Chondrocyte (in vitro differentiated cells): ENCODE results near the gene MMP8. TPM values are rescaled to one million over a fixed set of nuclear protein-coding genes. Genes with fewer than 3 reads are reported as not detected.

ENCODE experiments used
- DNase-seq: peaks from one replicate; pipeline ENCODE4 v3.0.0; 2021; ENCODE audit warnings: mixed read lengths, low spot score
- H3K27ac Mint-ChIP-seq: one replicate; pipeline ENCODE4 v1.8.0; 2021; ENCODE audit warnings: mild to moderate bottlenecking, moderate library complexity, mixed read lengths; ENCODE audit not compliant: unreplicated experiment
- H3K27me3 Mint-ChIP-seq: 2 replicates; pipeline ENCODE4 v1.8.0; 2021; ENCODE audit warnings: low read depth, mixed read lengths
- H3K36me3 Mint-ChIP-seq: 2 replicates; pipeline ENCODE4 v1.8.0; 2021; ENCODE audit warnings: low read depth, mixed read lengths
- H3K4me1 Mint-ChIP-seq: 2 replicates; pipeline ENCODE4 v1.8.0; 2021; ENCODE audit warnings: low read depth, mild to moderate bottlenecking, mixed read lengths
- H3K4me3 Mint-ChIP-seq: one replicate; pipeline ENCODE4 v1.8.0; 2021; ENCODE audit warnings: mild to moderate bottlenecking, moderate library complexity, mixed read lengths; ENCODE audit not compliant: unreplicated experiment
- H3K9me3 Mint-ChIP-seq: 2 replicates; pipeline ENCODE4 v1.8.0; 2021; ENCODE audit warnings: low read depth, mixed read lengths
- total RNA-seq: library from RNA; stranded (reverse); gene quantifications from 3 replicates; pipeline ENCODE4 v1.2.1, GENCODE V29; 2021
- TF ChIP-seq, protein P1 (sequence below): fragments of 200-600 bp; sonication (generic); IDR thresholded peaks from 2 replicates; pipeline ENCODE4 v1.5.0; 2021; ENCODE audit warnings: antibody characterized with exemption, mild to moderate bottlenecking, moderate library complexity

Gene MMP8
- total RNA-seq, 1 donor from 2014 or later: not detected

DNA sequence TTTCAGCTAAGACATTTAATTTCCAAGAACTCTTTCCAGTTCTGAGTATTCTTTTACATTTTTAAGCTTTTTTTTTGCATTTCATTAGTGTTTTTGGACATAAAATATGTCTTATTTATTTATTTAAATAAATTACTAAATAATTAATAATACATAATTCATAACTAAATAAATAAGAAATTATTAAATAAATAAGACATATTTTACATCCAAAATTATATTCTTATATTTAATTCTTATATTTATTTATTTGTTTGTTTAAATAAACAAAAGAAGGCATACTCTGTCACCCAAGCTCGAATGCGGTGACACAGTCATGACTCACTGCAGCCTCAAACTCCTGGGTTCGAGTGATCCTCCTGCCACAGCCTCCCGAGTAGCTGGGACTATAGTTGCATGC is 16.1 kb downstream of the MMP8 start:
- peaks cover 20% of the 10 kb centered on the region for H3K27me3 Mint-ChIP-seq
- no peaks in the 10 kb centered on the region for H3K4me1 Mint-ChIP-seq
- H3K9me3 Mint-ChIP-seq: no peaks in the 10 kb centered on the region

DNA sequence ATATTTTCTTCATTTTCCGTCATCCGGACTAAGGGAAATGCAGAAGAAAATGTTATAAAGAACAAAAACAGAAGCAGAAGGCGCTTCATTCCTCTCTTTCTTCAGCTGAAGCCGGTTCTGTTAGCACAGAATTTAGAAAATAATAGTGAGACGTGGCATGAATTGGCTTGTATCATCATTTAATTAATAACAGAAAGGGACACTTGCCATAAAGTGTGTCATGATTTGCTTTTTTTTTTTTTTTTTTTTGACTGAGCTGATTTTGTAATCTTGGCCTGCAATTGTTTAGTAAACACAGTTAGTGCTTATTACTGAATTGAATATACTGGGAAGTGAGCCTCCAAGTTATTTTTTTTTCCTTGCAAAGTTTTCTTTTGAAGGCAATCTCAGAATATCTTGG is 19.1 kb downstream of the MMP8 start, which contains the start of gene MMP27:
Gene MMP27, minus strand, starts transcription at position 144 of the 400 bp plus-strand sequence. Its CDS starts 55 bp downstream, at position 89.
- H3K4me1 Mint-ChIP-seq: no peaks in the 10 kb centered on the region
- no peak within 1 kb of the TSS for H3K4me3 Mint-ChIP-seq
- TF ChIP-seq, protein P1, sequence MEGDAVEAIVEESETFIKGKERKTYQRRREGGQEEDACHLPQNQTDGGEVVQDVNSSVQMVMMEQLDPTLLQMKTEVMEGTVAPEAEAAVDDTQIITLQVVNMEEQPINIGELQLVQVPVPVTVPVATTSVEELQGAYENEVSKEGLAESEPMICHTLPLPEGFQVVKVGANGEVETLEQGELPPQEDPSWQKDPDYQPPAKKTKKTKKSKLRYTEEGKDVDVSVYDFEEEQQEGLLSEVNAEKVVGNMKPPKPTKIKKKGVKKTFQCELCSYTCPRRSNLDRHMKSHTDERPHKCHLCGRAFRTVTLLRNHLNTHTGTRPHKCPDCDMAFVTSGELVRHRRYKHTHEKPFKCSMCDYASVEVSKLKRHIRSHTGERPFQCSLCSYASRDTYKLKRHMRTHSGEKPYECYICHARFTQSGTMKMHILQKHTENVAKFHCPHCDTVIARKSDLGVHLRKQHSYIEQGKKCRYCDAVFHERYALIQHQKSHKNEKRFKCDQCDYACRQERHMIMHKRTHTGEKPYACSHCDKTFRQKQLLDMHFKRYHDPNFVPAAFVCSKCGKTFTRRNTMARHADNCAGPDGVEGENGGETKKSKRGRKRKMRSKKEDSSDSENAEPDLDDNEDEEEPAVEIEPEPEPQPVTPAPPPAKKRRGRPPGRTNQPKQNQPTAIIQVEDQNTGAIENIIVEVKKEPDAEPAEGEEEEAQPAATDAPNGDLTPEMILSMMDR: no peak
- H3K36me3 Mint-ChIP-seq: no peaks in the 10 kb centered on the region
- H3K27me3 Mint-ChIP-seq: peaks cover 14% of the 10 kb centered on the region
- no peak within 1 kb of the TSS for H3K27ac Mint-ChIP-seq
- no peak for DNase-seq
- no peaks in the 10 kb centered on the region for H3K9me3 Mint-ChIP-seq

More for the DNA sequence above, 16.1 kb downstream of the MMP8 start:
- no peaks in the 10 kb centered on the region for H3K36me3 Mint-ChIP-seq
- no peak for DNase-seq
- H3K27ac Mint-ChIP-seq: no peak overlapping the region
- TF ChIP-seq, protein P1: no peak
- H3K4me3 Mint-ChIP-seq: no peak overlapping the region

DNA sequence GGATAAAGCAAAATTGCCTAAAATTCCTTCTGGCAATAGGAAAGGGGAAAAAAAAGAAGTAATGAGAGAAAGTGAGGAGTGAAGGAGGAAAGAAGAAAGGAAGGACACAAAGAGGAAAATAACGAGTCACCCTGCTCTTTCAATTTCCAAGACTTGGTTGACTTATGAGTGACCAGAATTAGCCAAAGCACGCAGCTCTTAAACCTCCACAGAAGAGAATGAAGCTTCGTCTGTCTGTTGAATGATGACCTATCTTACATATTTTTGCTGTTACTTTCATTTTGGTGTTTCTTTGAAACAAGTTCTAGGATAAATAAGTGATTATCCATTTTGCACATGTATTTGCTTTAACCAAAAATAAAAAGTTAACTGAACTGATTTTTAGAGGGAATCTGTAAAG is 19.9 kb downstream of the MMP8 start:
- Mint-ChIP-seq H3K27me3 (peaks cover 14% of the 10 kb centered on the region), H3K36me3 (no peaks in the 10 kb centered on the region), H3K4me1 (no peaks in the 10 kb centered on the region), H3K9me3 (no peaks in the 10 kb centered on the region), H3K4me3 (no peak overlapping the region), H3K27ac (no peak overlapping the region)
- DNase-seq: no peak
- TF ChIP-seq, protein P1: no peak

DNA sequence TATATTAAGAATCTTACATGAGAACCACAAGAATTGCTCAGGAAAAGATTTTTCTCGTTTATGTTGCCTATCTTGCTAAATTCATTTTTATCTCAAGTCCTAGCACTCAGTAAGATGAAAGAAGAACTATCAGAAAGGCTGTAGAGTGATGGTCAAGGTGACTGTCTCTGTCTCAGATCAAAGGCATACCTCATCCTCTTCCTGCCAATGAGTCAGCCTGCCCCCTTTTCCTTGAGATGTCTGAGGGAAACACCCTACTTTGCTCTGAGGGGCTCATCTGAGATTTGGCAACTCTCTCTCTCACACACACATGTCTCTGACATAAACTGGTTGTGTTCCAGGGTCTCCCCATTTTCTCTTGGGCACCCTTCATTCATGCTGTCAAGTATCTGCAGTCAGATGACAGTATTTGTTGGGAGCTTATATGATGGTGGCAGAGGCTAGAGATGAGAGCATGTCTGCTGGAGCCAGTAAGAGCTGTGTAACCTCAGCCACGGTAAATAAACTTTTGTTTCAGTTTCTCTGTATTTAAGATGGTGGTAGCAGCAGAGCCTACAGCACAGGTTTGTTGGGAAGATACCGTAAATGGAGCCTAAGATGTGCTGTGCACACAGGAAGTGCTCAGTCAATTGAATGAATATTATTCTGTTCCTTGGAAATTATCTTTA is 20.8 kb downstream of the MMP8 start:
- TF ChIP-seq, protein P1: no peak
- Mint-ChIP-seq H3K4me3 (no peak overlapping the region), H3K27ac (no peak overlapping the region), H3K36me3 (no peaks in the 10 kb centered on the region), H3K9me3 (no peaks in the 10 kb centered on the region), H3K27me3 (peaks cover 12% of the 10 kb centered on the region), H3K4me1 (no peaks in the 10 kb centered on the region)
- no peak for DNase-seq

DNA sequence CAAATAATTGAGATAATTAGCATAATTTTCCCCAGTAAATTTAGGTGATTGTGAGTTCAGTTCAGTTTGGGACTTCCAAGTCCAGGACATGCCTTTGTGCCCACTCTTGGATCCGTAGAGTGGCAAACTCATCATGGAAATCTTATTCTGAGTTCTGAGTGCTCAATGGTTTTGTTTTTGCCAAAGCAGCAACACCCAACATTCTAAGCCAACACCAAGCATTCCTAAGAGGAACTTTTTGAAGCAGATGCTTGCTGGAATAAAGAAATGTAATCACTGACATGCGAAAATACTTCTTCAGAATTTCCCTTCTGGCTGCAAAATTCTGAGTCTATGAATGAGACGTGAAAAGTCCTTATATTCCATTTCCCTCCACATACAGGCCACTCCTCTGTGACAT is 29.6 kb downstream of the MMP8 start:
- Mint-ChIP-seq H3K27ac (no peak overlapping the region), H3K36me3 (no peaks in the 10 kb centered on the region), H3K9me3 (no peaks in the 10 kb centered on the region), H3K4me1 (no peaks in the 10 kb centered on the region), H3K27me3 (peaks cover 2% of the 10 kb centered on the region), H3K4me3 (no peak overlapping the region)
- TF ChIP-seq, protein P1: no peak
- DNase-seq: no peak
